HuH-7 (cell line): ENCODE measurements around the gene PAH.

ENCODE experiments used
- DNase-seq: peaks from one replicate; pipeline ENCODE4 v3.0.0; 2011; ENCODE audit warnings: low spot score

The PAH gene

DNA sequence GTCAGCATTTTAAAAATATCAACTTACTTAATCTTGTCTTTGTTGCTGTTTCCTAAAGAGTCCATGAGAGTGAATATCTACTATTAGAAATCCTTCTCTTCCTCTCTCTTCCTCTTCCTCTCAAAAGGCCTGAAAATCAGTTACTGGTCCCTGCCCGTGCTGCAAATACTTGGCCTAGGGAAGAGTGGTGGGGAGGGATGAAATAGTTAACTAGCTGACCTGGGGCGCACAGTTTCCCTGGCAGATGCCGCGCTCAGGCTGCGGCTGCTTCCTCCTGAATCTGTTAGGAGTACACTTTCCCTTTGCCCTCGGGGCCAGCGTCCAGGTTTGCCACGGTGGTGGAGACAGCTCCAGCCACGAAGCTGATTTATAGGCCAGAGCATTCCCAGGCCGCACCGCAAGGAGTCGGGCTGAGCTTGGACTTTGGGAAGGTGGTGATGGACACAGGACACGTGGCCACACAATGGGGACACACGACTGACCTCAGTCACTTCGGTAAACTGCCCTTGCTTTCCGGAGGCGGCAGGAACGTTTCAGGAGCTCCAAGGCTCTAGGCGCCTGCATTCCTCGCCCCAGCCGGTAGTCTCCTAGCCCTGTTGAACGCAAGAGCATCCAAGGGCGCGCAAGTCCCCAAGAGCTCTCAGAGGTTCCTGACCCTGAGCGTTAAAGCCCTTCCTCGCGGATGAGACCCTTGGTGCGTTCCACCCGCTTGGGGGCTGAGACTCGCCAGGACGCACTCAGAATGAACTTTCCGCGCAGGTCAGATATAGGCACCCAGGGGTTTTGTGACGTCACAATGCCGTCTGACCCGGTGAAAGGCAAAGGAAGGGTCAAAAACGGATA is 33.3 kb upstream of the PAH start:
- DNase-seq, result peak; percentile 89

GRCh38 chr12:102948941-102949352 is 31.9 kb upstream of the PAH start:
- peak; percentile 42 for DNase-seq

- DNase-seq, result no peak
These were observed 29.0 kb upstream of the PAH start for GRCh38 chr12:102946042-102946441.

GRCh38 chr12:102939670-102940222 is 22.7 kb upstream of the PAH start:
- DNase-seq, result no peak

GRCh38 chr12:102939059-102939458 is 22.0 kb upstream of the PAH start:
- DNase-seq, result no peak

GRCh38 chr12:102933168-102933567 is 16.1 kb upstream of the PAH start:
- DNase-seq, result no peak

- DNase-seq, result no peak
These were observed 10.2 kb upstream of the PAH start for GRCh38 chr12:102927220-102927619.

GRCh38 chr12:102921240-102921639 is 4.2 kb upstream of the PAH start:
- no peak for DNase-seq

DNA sequence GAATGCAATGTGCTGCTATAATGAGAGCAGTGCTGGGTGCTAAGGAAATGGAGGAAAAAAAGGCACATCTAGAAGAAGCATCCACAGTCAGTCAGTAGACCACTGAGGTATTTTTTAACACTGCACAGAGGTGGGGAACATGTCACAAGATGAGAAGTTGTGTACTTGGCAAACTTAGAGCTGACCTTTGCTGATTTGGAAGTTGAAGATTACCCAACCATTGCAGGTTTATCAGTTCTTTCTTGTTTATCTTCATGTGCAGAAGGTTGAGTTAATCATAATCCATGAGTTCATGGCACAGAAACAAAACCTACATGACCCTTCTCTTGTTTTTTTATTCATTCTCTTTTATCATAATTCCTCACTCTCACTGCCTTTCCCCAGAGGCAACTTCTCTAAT is 3.2 kb upstream of the PAH start:
- peak; percentile 44 for DNase-seq

DNA sequence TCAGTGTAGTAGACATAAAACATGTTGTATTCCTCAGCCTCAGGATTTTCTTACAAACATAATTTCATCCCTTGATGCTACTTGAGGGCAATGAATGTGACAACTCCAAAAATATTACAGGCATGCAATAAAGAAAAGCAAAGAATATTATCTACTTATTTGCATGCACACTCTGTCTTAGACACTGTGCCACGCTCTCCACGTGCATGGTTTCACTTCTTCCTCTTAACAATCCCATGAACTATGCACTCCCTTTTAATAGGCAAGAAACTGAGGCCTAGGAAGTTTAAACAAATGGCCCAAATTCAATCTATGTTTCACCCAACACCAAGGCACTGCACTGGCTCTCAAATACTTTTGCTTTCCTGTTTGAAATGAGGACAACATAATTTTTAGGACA is 1.8 kb upstream of the PAH start:
- DNase-seq, result no peak

- no peak for DNase-seq
These were observed 605 bp downstream of the PAH start for GRCh38 chr12:102916252-102917025.

DNA sequence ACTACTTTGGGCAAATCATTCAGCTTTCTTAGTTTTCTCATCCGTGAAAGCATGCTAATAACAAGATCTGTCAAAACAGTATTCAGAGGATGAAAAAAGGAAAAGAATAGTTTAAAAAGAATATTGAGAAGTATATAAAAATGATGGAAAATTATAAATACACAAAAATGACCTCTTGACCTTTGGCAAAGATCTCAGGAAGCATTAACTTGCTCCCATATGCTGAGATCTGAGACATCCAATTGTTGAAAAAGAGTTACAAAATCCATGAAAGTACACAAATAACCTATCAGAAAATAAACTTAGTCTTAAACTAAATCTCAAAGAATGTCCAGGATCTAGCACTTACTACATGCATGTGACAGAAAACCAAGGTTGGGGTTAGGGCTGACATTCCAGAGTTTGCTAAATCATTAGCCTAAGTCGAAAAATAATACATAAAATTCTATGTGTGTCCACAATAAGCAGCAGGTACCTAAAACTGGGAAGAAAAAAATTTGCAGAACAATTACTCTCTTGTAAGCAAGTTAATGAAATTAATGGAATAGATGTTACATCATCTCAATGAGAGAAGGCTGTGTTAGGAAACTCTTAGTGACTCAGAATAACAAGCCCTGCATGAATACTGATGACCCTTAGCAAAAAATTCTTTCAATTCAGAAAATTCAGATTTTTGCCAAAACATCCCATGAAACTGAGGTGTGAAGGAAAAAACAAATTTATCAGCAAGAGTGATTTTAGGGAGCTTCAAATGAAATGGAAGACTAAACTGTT is 3.4 kb downstream of the PAH start:
- no peak for DNase-seq

- no peak for DNase-seq
These were observed 4.8 kb downstream of the PAH start for GRCh38 chr12:102912258-102912657.

GRCh38 chr12:102911320-102911719 is 5.7 kb downstream of the PAH start:
- DNase-seq, result no peak

DNA sequence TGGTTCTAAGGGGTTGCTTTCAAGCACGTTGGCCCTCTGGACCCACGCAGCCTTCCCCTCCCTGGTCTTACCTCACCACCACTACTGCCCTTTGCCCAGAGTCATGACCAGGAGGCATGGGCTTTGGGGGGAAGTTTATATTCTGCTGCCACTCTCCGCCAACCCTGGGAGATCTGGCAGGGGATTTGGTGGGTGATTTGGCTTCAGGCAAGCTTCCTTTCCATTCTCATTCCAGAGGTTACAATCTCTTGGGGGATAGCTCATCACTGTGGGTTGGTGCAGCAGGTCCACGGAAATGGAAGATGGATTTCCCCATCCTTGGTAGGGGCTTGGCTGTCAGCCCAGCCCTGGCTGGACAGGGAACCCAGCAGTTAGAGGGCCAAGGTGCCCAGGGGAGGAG is 6.3 kb downstream of the PAH start:
- no peak for DNase-seq

DNA sequence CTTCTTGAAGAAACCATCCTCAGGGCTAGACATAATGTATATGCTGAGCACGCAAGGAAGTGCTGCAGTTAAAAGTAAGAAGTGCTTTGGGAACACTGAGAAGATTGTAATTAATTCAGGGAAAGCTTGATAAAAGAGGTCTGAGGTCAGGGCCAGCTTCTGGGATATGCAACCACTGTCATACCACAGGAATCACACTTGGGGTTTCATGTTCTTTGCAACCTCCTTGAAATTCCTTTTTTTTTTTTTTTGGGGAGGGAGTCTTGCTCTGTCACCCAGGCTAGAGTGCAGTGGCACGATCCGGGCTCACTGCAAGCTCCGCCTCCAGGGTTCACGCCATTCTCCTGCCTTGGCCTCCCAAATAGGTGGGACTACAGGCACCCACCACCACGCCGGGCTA is 6.9 kb downstream of the PAH start:
- no peak for DNase-seq

DNA sequence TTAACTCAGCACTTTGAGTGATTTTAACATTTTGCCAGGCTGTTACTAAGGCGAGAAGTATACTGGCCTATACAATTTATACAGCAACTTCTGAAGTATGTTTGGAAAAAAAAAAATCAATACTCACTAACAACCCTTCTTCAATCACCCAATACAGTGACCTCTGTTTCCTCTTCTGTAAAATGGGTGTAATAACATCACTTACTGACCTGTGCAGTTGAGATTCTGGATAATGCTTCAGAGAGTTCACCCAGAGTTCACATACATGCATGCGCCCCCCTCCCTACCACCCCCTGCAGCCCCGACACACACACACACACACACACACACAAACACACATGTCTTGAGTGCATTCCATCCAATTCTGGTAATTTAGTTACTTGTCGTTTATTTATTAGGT is 9.1 kb downstream of the PAH start:
- no peak for DNase-seq

DNA sequence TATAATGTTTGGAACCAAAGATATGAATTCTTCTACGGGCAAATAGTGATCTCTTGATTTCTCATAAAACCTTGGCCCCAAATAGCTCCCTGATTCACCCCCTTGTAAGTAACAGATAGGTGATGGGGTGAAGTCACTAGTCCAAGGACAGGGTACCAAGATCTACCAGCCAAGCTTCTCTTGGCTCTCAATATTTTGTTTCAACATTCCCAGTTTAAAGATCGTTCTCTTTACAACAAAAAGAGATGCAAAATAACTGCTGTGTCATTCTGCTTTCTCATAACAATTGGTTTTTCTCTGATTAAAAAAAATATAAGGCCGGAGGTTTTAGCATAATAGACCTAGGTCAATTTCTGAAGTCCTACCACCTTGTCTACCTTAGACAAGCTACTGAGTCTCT is 11.8 kb downstream of the PAH start:
- DNase-seq, result no peak

- DNase-seq, result no peak
These were observed 13.6 kb downstream of the PAH start for GRCh38 chr12:102903337-102904007.

GRCh38 chr12:102902093-102902492 is 15.0 kb downstream of the PAH start:
- DNase-seq, result no peak

DNA sequence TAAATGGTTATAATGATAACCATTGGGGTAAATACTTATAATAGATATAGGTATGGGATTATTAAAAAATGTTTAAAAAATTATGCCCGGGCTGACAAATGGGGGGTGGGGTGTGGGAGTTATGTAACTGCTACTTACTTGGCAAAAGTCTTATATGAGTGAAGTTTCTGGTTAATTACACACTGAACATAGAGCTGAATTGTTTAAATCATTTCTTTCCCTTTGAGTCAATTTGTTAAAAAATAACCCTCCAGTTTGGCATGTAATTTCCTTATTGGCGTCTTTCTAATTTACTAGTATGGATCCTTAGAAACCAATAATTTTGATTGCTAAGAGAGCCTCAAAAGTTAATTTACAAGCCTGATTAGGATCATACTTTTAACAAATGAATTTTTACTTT is 16.7 kb downstream of the PAH start:
- no peak for DNase-seq

- DNase-seq, result peak; percentile 45
These were observed 21.0 kb downstream of the PAH start for GRCh38 chr12:102896067-102896466.
